Tibial nerve (tissue), 4 donors: ENCODE data around the gene SLC22A1. TPM values are rescaled to one million over a fixed set of nuclear protein-coding genes. Genes with fewer than 3 reads are reported as not detected.

Experiments
- DNase-seq, 2 donors: peaks; one replicate each; pipeline ENCODE4 v3.0.0-alpha.2; 2019; ENCODE audit warnings: low spot score in 2 of 2
- H3K27ac ChIP-seq, 4 donors: fragments of 200-600 bp; sonication (generic) in 3 of 4; one replicate each; pipeline ENCODE4 v1.5.1; 2017 to 2019; ENCODE audit warnings: mild to moderate bottlenecking in 1 of 4
- H3K27me3 ChIP-seq, 2 donors: fragments of 200-600 bp; sonication (generic) in 1 of 2; one replicate each; pipeline versions ENCODE4 v1.5.1 to v1.6.0; 2017 to 2019
- H3K36me3 ChIP-seq, 3 donors: fragments of 200-600 bp; sonication (generic); one replicate each; pipeline ENCODE4 v1.5.1; 2018 to 2019
- H3K4me1 ChIP-seq, 4 donors: fragments of 200-600 bp; sonication (generic) in 3 of 4; one replicate each; pipeline ENCODE4 v1.5.1; 2017 to 2019
- H3K4me3 ChIP-seq, 4 donors: fragments of 200-600 bp; sonication (generic) in 3 of 4; one replicate each; pipeline ENCODE4 v1.5.1; 2017 to 2019; ENCODE audit warnings: mild to moderate bottlenecking in 1 of 4, moderate library complexity in 1 of 4
- H3K9me3 ChIP-seq, 4 donors: fragments of 200-600 bp; sonication (generic) in 3 of 4; one replicate each; pipeline ENCODE4 v1.5.1; 2017 to 2019
- CTCF ChIP-seq, 5 experiments: fragments of 200-600 bp in 3 of 5; fragments of 450-650 bp in 2 of 5; sonication (generic) in 3 of 5; IDR thresholded peaks; one replicate each; pipeline ENCODE4 v1.5.1; 2016 to 2019; ENCODE audit warnings: antibody characterized with exemption in 5 of 5, mild to moderate bottlenecking in 3 of 5, moderate library complexity in 2 of 5
- EP300 ChIP-seq, 2 donors: sonication (generic); formaldehyde crosslinking; IDR thresholded peaks; one replicate each; pipeline ENCODE4 v1.6.1; 2017; ENCODE audit warnings: antibody characterized with exemption in 2 of 2, mild to moderate bottlenecking in 1 of 2
- POLR2A ChIP-seq, 2 donors: fragments of 450-650 bp; IDR thresholded peaks; one replicate each; pipeline ENCODE4 v1.6.1; 2017; ENCODE audit warnings: antibody characterized with exemption in 2 of 2, mild to moderate bottlenecking in 2 of 2, moderate library complexity in 2 of 2
- WGBS, 2 donors: methylation state at CpG; one replicate each; pipeline ENCODE4 v1.1.5; 2018; 5-methylcytosine and 5-hydroxymethylcytosine counted together
- total RNA-seq, 4 donors: library from RNA; depleted of rRNA; stranded (reverse); fragments of >200 nt; gene quantifications; one replicate each; pipeline ENCODE4 v1.1.0, GENCODE V29; 2016

SLC22A1 gene
- total RNA-seq: 1 to 10 TPM; 1.3 to 5.5 (median 2.3) TPM

- Histone ChIP-seq H3K4me1 (peaks cover 0 to 21% (median 0%) of the 10 kb centered on the region in 4 donors), H3K4me3 (no peak within 1 kb of the TSS), H3K27ac (no peak within 1 kb of the TSS), H3K27me3 (no peaks in the 10 kb centered on the region), H3K9me3 (peaks cover 0 to 7% (median 0%) of the 10 kb centered on the region in 4 donors), H3K36me3 (peaks cover 0 to 25% (median 0%) of the 10 kb centered on the region in 3 donors)
- TF ChIP-seq POLR2A (IDR thresholded peaks at IDR 0.05) (no peak), EP300 (IDR thresholded peaks at IDR 0.05) (no peak), CTCF (IDR thresholded peaks at IDR 0.05) (no peak)
- no peak for DNase-seq
- 58 to 59% methylated on average over 8 of the region's 8 CpGs for WGBS, 2 donors
Observed at GRCh38 chr6:160121558-160121957, at the start of gene SLC22A1. SLC22A1 (plus strand) TSS chr6:160121815; CDS start chr6:160121936, 121 bp downstream.

GRCh38 chr6:160073272-160073671 lies 48.3 kb upstream of the SLC22A1 start:
- peaks cover 0 to 96% (median 30%) of the 10 kb centered on the region in 3 donors for H3K36me3 ChIP-seq
- TF ChIP-seq CTCF (IDR thresholded peaks at IDR 0.05) (no peak), EP300 (IDR thresholded peaks at IDR 0.05) (no peak), POLR2A (IDR thresholded peaks at IDR 0.05) (no peak)
- no peak overlapping the region for H3K4me3 ChIP-seq
- no peak for DNase-seq
- 95% methylated on average over 9 of the region's 9 CpGs for WGBS, 2 donors
- no peaks in the 10 kb centered on the region for H3K4me1 ChIP-seq
- H3K9me3 ChIP-seq: no peaks in the 10 kb centered on the region
- H3K27ac ChIP-seq: no peak overlapping the region
- no peaks in the 10 kb centered on the region for H3K27me3 ChIP-seq

GRCh38 chr6:160076009-160076408 lies 45.6 kb upstream of the SLC22A1 start:
- H3K36me3 ChIP-seq: peaks cover 0 to 96% (median 43%) of the 10 kb centered on the region in 3 donors
- TF ChIP-seq POLR2A (IDR thresholded peaks at IDR 0.05): no peak
- no peak for TF ChIP-seq EP300 (IDR thresholded peaks at IDR 0.05)
- no peak for TF ChIP-seq CTCF (IDR thresholded peaks at IDR 0.05)
- H3K27me3 ChIP-seq: no peaks in the 10 kb centered on the region
- H3K9me3 ChIP-seq: no peaks in the 10 kb centered on the region
- 95% methylated on average over 5 of the region's 5 CpGs for WGBS, 2 donors
- H3K4me1 ChIP-seq: no peaks in the 10 kb centered on the region
- no peak overlapping the region for H3K27ac ChIP-seq
- no peak for DNase-seq
- no peak overlapping the region for H3K4me3 ChIP-seq

- Histone ChIP-seq H3K4me1 (no peaks in the 10 kb centered on the region), H3K27me3 (no peaks in the 10 kb centered on the region), H3K4me3 (no peak overlapping the region), H3K9me3 (no peaks in the 10 kb centered on the region), H3K36me3 (peaks cover 0 to 96% (median 44%) of the 10 kb centered on the region in 3 donors), H3K27ac (no peak overlapping the region)
- 73 to 87% methylated on average over 5 of the region's 5 CpGs for WGBS, 2 donors
- TF ChIP-seq EP300 (IDR thresholded peaks at IDR 0.05) (no peak), POLR2A (IDR thresholded peaks at IDR 0.05) (no peak), CTCF (IDR thresholded peaks at IDR 0.05) (no peak)
- no peak for DNase-seq
Observed at GRCh38 chr6:160077024-160077423, 44.6 kb upstream of the SLC22A1 start.

GRCh38 chr6:160077526-160077925 lies 44.1 kb upstream of the SLC22A1 start:
- Histone ChIP-seq H3K36me3 (peaks cover 0 to 96% (median 43%) of the 10 kb centered on the region in 3 donors), H3K4me1 (no peaks in the 10 kb centered on the region), H3K27me3 (no peaks in the 10 kb centered on the region), H3K9me3 (no peaks in the 10 kb centered on the region), H3K4me3 (no peak overlapping the region), H3K27ac (no peak overlapping the region)
- WGBS, 2 donors: 47 to 52% methylated on average over 2 of the region's 2 CpGs
- no peak for DNase-seq
- TF ChIP-seq EP300 (IDR thresholded peaks at IDR 0.05) (no peak), CTCF (IDR thresholded peaks at IDR 0.05) (no peak), POLR2A (IDR thresholded peaks at IDR 0.05) (no peak)
